IMR-90 (cell line): ENCODE measurements around the gene CORO1C. TPM values are rescaled to one million over a fixed set of nuclear protein-coding genes. Genes with fewer than 3 reads are reported as not detected.

Experiments used
- ATAC-seq: fragments of 200-7000 bp; cut with Tn5 transposase; 2 replicates; pipeline ENCODE4 v1.9.1; 2020; ENCODE audit warnings: low read depth, mild to moderate bottlenecking, moderate library complexity
- BruUV-seq: library from RNA; stranded (reverse); fragments of 400-500 nt; replicated peaks from 2 replicates; lab custom pipeline; 2021; lab: Mats Ljungman, UMichigan
- CTCF ChIA-PET: fragments of 300-600 bp; formaldehyde crosslinking; extraction: SDS; loops from one replicate; lab custom pipeline; 2021; ENCODE audit warnings: antibody characterized with exemption; lab: Yijun Ruan, JAX
- POLR2A ChIA-PET: fragments of 300-600 bp; sonication (Branson Sonifier 250); formaldehyde crosslinking; loops from one replicate; lab custom pipeline; 2022; ENCODE audit warnings: antibody characterized with exemption; ENCODE audit not compliant: unreplicated experiment; lab: Charles Lee
- DNase-seq: peaks from one replicate; pipeline ENCODE4 v3.0.0; 2013
- H2AFZ ChIP-seq: replicated peaks from 2 replicates; pipeline ENCODE3; 2013; ENCODE audit warnings: low read length, mild to moderate bottlenecking; ENCODE audit not compliant: poor library complexity
- H2AK5ac ChIP-seq: 2 replicates; pipeline ENCODE4 v1.6.1; 2013; ENCODE audit warnings: low read depth, low read length, inconsistent platforms
- H2AK9ac ChIP-seq: replicated peaks from 2 replicates; pipeline ENCODE3; 2013; ENCODE audit warnings: mild to moderate bottlenecking, low read depth, low read length, moderate library complexity; ENCODE audit not compliant: poor library complexity
- H2BK120ac ChIP-seq: 2 replicates; pipeline ENCODE4 v1.6.1; 2013; ENCODE audit warnings: low read depth, low read length, inconsistent platforms
- H2BK15ac ChIP-seq: 3 replicates; pipeline ENCODE4 v1.6.1; 2013; ENCODE audit warnings: low read depth, low read length, inconsistent platforms
- H2BK20ac ChIP-seq: 2 replicates; pipeline ENCODE4 v1.6.1; 2013; ENCODE audit warnings: low read depth, mild to moderate bottlenecking, inconsistent platforms, low read length, moderate library complexity
- H2BK5ac ChIP-seq: 2 replicates; pipeline ENCODE4 v1.6.1; 2013; ENCODE audit warnings: mild to moderate bottlenecking, low read depth, low read length, inconsistent platforms; ENCODE audit not compliant: poor library complexity, severe bottlenecking
- H3K14ac ChIP-seq: replicated peaks from 2 replicates; pipeline ENCODE4 v1.6.1; 2013; ENCODE audit warnings: low read depth, low read length, inconsistent platforms
- H3K18ac ChIP-seq: 2 replicates; pipeline ENCODE4 v1.6.1; 2013; ENCODE audit warnings: low read depth, low read length, control low read depth
- H3K23ac ChIP-seq: 2 replicates; pipeline ENCODE4 v1.6.1; 2013; ENCODE audit warnings: low read depth, low read length, inconsistent platforms
- H3K27ac ChIP-seq: 2 replicates; pipeline ENCODE4 v1.5.1; 2013; ENCODE audit warnings: mild to moderate bottlenecking, control low read depth, low read length; ENCODE audit not compliant: insufficient read depth
- H3K27me3 ChIP-seq: 2 replicates; pipeline ENCODE4 v1.6.1; 2013; ENCODE audit warnings: low read length; ENCODE audit not compliant: control insufficient read depth, insufficient read depth
- H3K36me3 ChIP-seq: 2 replicates; pipeline ENCODE4 v1.6.1; 2013; ENCODE audit warnings: low read length, mixed read lengths; ENCODE audit not compliant: control insufficient read depth, insufficient read depth
- H3K4ac ChIP-seq: 2 replicates; pipeline ENCODE4 v1.6.1; 2013; ENCODE audit warnings: low read depth, low read length, inconsistent platforms
- H3K4me1 ChIP-seq: 2 replicates; pipeline ENCODE4 v1.6.1; 2013; ENCODE audit warnings: low read length, mixed read lengths; ENCODE audit not compliant: control insufficient read depth, insufficient read depth
- H3K4me2 ChIP-seq: 2 replicates; pipeline ENCODE4 v1.6.1; 2013; ENCODE audit warnings: low read depth, mild to moderate bottlenecking, control low read depth, low read length, moderate library complexity
- H3K4me3 ChIP-seq: 2 replicates; pipeline ENCODE4 v1.5.1; 2013; ENCODE audit warnings: low read depth, mild to moderate bottlenecking, control low read depth, low read length, moderate library complexity; ENCODE audit not compliant: insufficient read depth
- H3K56ac ChIP-seq: 2 replicates; pipeline ENCODE4 v1.6.1; 2013; ENCODE audit warnings: low read length, inconsistent platforms; ENCODE audit not compliant: insufficient read depth; ENCODE audit errors: extremely low read depth
- H3K79me1 ChIP-seq, 2 experiments: 2 replicates each; pipeline ENCODE4 v1.6.1; 2013; ENCODE audit warnings: low read length in 2 of 2, inconsistent platforms in 1 of 2, low read depth in 1 of 2
- H3K9ac ChIP-seq: 2 replicates; pipeline ENCODE4 v1.6.1; 2013; ENCODE audit warnings: low read depth, low read length, control low read depth
- H3K9me1 ChIP-seq: 2 replicates; pipeline ENCODE4 v1.6.1; 2013; ENCODE audit warnings: low read length, inconsistent platforms; ENCODE audit not compliant: insufficient read depth
- H3K9me3 ChIP-seq: 2 replicates; pipeline ENCODE4 v1.6.1; 2013; ENCODE audit warnings: low read length; ENCODE audit not compliant: control insufficient read depth, insufficient read depth
- H4K20me1 ChIP-seq: 2 replicates; pipeline ENCODE4 v1.6.1; 2013; ENCODE audit warnings: low read length, inconsistent platforms; ENCODE audit not compliant: insufficient read depth
- H4K5ac ChIP-seq: 2 replicates; pipeline ENCODE4 v1.6.1; 2013; ENCODE audit warnings: mild to moderate bottlenecking, low read depth, low read length, control low read depth
- H4K8ac ChIP-seq, 2 experiments: 2 replicates each; pipeline ENCODE4 v1.6.1; 2013; ENCODE audit warnings: low read depth in 2 of 2, low read length in 2 of 2, control low read depth in 1 of 2, inconsistent platforms in 1 of 2
- H4K91ac ChIP-seq: 2 replicates; pipeline ENCODE4 v1.6.1; 2013; ENCODE audit warnings: low read depth, low read length, inconsistent platforms; ENCODE audit not compliant: insufficient read depth
- CTCF ChIP-seq: conservative IDR thresholded peaks from 2 replicates; pipeline ENCODE4 v1.5.1; 2012; ENCODE audit warnings: mild to moderate bottlenecking, low read depth, low read length, improper control_type of control experiment
- MAFK ChIP-seq: IDR thresholded peaks from 2 replicates; pipeline ENCODE4 v1.6.1; 2012; ENCODE audit warnings: low read depth, low read length, improper control_type of control experiment
- MAZ ChIP-seq: IDR thresholded peaks from 2 replicates; pipeline ENCODE4 v1.6.1; 2012; ENCODE audit warnings: low read depth, mild to moderate bottlenecking, low read length, improper control_type of control experiment, moderate library complexity, borderline replicate concordance
- NFE2L2 ChIP-seq: fragments of 150-350 bp; IDR thresholded peaks from 2 replicates; pipeline ENCODE4 v1.6.1; 2016; ENCODE audit warnings: low read depth, mild to moderate bottlenecking, low read length
- RAD21 ChIP-seq: IDR thresholded peaks from 2 replicates; pipeline ENCODE4 v1.6.1; 2012; ENCODE audit warnings: low read length, improper control_type of control experiment
- RCOR1 ChIP-seq: IDR thresholded peaks from 2 replicates; pipeline ENCODE4 v1.6.1; 2012; ENCODE audit warnings: mild to moderate bottlenecking, low read length, improper control_type of control experiment; ENCODE audit not compliant: insufficient replicate concordance
- WGBS, 2 experiments: methylation state at CpG; one replicate each; pipeline versions ENCODE4 v1.1.5 to v1.1.7; 2013; ENCODE audit warnings: missing lambda C conversion rate in 2 of 2; ENCODE audit not compliant: insufficient read length in 1 of 2; ENCODE audit errors: extremely low coverage in 2 of 2; 5-methylcytosine and 5-hydroxymethylcytosine counted together
- dilution Hi-C: fragments of 300-500 bp; cut with HindIII; formaldehyde crosslinking; loops from one replicate; pipeline ENCODE4 v1.14.3; 2018; ENCODE audit warnings: low sequenced_read_pairs; ENCODE audit not compliant: unreplicated experiment
- in situ Hi-C: fragments of 300-500 bp; cut with MboI; formaldehyde crosslinking; loops from 3 replicates; pipeline ENCODE4 v1.14.3; 2019; ENCODE audit warnings: low sequenced_read_pairs, inconsistent platforms, mixed read lengths
- intact Hi-C: fragments of 100-400 bp; cut with micrococcal nuclease; formaldehyde crosslinking; loops from 2 replicates; pipeline ENCODE4 v1.10.0; 2022
- polyA plus RNA-seq, 3 experiments: library from polyadenylated mRNA; depleted of rRNA; stranded (reverse); fragments of >200 nt; gene quantifications; 2 replicates each; pipeline ENCODE4 v1.2.3, GENCODE V29; 2012; ENCODE audit warnings: low replicate concordance in 1 of 3
- total RNA-seq: library from RNA; depleted of rRNA; stranded (reverse); fragments of >200 nt; gene quantifications from 2 replicates; pipeline ENCODE4 v1.2.3, GENCODE V29; 2012

Gene CORO1C
- total and polyA plus RNA-seq, 2 of the 4 experiments (the other 2 are of a cell fraction): 675 to 1,100 TPM

- Histone ChIP-seq H3K4me1 (peaks cover 18% of the 10 kb centered on the region), H4K91ac (peak overlapping the region; percentile 18), H3K27ac (no peak overlapping the region), H2AFZ (peak overlapping the region; percentile 23), H2AK9ac (peak overlapping the region; percentile 63), H4K20me1 (no peaks in the 10 kb centered on the region), H3K9me1 (peaks cover 4% of the 10 kb centered on the region; the same call in 1 of the 2 replicates), H3K23ac (0 out of 2 replicates have a peak overlapping the region, but pooled peaks have one; percentile 23), H3K14ac (peak overlapping the region; percentile 53), H3K56ac (no peak overlapping the region), H3K9me3 (no peaks in the 10 kb centered on the region), H3K27me3 (no peaks in the 10 kb centered on the region), H2BK20ac (peak overlapping the region; percentile 84), H2BK120ac (peak overlapping the region; percentile 87), H3K4me3 (no peak overlapping the region), H2AK5ac (peak overlapping the region; percentile 89; the same call in 1 of the 2 replicates), H3K36me3 (no peaks in the 10 kb centered on the region), H3K4me2 (no peak overlapping the region), H2BK5ac (no peak overlapping the region), H3K18ac (no peak overlapping the region; the same call in 1 of the 2 replicates), H3K9ac (no peak overlapping the region), H4K5ac (no peak overlapping the region; the same call in 1 of the 2 replicates), H3K79me1 (peaks cover 0 to 5% of the 10 kb centered on the region in 2 experiments; a peak in 1 of 4 replicates), H3K4ac (peak overlapping the region; percentile 66), H4K8ac (peak overlapping the region in 1 of 2 experiments; percentile 40; a peak in 1 of 4 replicates), H2BK15ac (peak overlapping the region; percentile 63; the same call in 1 of the 3 replicates)
- ChIA-PET CTCF (no interaction called here), POLR2A (no interaction called here)
- DNase-seq (no peak), ATAC-seq (no peak)
- TF ChIP-seq MAFK: no peak
- TF ChIP-seq MAZ: no peak
- TF ChIP-seq RAD21: no peak
- no peak for TF ChIP-seq CTCF
- no peak for TF ChIP-seq RCOR1
- no peak for TF ChIP-seq NFE2L2
- dilution Hi-C loops: no loop called here
- in situ Hi-C loops: no loop called here
- WGBS, 2 experiments: 91% methylated on average over 4 of the region's 5 CpGs; no CpG with 5 or more reads in 1 of the 2 experiments
- BruUV-seq: no TSS peak
- intact Hi-C loops: loop anchor here (2.0 kb wide), 1 partner anchor 46 kb away; the partner anchor contains the start of gene ISCU
Observed at GRCh38 chr12:108608616-108609015, 122.7 kb downstream of the CORO1C start.
